NB4 (cell line): ENCODE data around the gene CACNA2D4.

Experiments
- MYC ChIP-seq: IDR thresholded peaks from 2 replicates; pipeline ENCODE4 v1.6.1; 2011; ENCODE audit warnings: low read depth, low read length
- POLR2A ChIP-seq: IDR thresholded peaks from 2 replicates; pipeline ENCODE4 v1.6.1; 2011; ENCODE audit warnings: mild to moderate bottlenecking; ENCODE audit not compliant: insufficient read length; ENCODE audit errors: extremely low read depth
- TF ChIP-seq, protein P1 (sequence below): IDR thresholded peaks from one replicate; pipeline ENCODE4 v1.5.1; 2012; ENCODE audit warnings: low read depth, low read length

DNA sequence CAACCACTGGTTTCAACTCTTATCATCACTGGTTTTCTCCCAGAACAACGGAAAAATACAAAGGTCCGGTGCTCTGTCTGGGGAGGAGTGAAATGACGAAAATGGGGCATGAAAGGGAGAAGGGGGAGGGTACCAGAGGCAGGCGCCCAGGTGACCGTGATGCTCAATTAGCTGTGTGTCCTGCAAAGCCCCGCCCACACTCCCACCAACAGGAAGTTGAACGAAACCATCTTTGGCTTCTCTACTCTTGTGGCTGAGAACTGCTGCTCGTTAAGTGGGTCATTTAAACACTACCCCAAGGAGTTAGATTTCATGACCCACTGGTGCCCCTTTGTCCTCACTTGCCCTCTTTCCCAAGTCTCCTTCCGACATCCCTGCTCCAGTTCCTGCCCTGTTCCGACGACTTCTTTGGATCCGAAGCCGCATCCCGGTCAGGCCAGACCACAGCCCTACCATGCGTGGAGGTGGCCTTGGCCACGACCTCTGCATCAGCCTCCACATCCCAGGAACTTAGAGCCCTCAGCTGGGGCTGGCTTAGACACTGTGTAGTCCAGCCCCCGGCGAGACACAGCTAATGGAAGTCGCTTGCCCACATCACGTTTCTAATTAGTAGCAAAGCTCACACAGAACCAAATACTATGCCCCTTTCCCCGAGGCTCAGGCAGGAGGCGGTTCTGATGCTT is 109.5 kb downstream of the CACNA2D4 start:
- TF ChIP-seq, protein P1, sequence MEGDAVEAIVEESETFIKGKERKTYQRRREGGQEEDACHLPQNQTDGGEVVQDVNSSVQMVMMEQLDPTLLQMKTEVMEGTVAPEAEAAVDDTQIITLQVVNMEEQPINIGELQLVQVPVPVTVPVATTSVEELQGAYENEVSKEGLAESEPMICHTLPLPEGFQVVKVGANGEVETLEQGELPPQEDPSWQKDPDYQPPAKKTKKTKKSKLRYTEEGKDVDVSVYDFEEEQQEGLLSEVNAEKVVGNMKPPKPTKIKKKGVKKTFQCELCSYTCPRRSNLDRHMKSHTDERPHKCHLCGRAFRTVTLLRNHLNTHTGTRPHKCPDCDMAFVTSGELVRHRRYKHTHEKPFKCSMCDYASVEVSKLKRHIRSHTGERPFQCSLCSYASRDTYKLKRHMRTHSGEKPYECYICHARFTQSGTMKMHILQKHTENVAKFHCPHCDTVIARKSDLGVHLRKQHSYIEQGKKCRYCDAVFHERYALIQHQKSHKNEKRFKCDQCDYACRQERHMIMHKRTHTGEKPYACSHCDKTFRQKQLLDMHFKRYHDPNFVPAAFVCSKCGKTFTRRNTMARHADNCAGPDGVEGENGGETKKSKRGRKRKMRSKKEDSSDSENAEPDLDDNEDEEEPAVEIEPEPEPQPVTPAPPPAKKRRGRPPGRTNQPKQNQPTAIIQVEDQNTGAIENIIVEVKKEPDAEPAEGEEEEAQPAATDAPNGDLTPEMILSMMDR = no peak
- TF ChIP-seq POLR2A (no peak), MYC (no peak)
